Measurements from ENCODE around the gene SLC35D1.

Gene SLC35D1

GRCh38 chr1:67005068-67005467 lies 48.9 kb downstream of the SLC35D1 start:
- TF ChIP-seq CTCF (IDR thresholded peaks at IDR 0.05; ENCODE audit: low read depth, low read length): no peak
- DNase-seq (ENCODE audit: extremely low read depth, low read depth): no peak

GRCh38 chr1:67004176-67004575 lies 49.8 kb downstream of the SLC35D1 start:
- no peak for TF ChIP-seq CTCF (IDR thresholded peaks at IDR 0.05; ENCODE audit: low read depth, low read length)
- DNase-seq (ENCODE audit: extremely low read depth, low read depth): no peak

GRCh38 chr1:67001682-67002425 lies 52.1 kb downstream of the SLC35D1 start:
- no peak for DNase-seq (ENCODE audit: extremely low read depth, low read depth)
- TF ChIP-seq CTCF (IDR thresholded peaks at IDR 0.05; ENCODE audit: low read depth, low read length): no peak

- DNase-seq (ENCODE audit: extremely low read depth, low read depth): no peak
- no peak for TF ChIP-seq CTCF (IDR thresholded peaks at IDR 0.05; ENCODE audit: low read depth, low read length)
Observed at GRCh38 chr1:66999640-67000400, 54.1 kb downstream of the SLC35D1 start.

GRCh38 chr1:66998972-66999371 lies 55.0 kb downstream of the SLC35D1 start:
- no peak for TF ChIP-seq CTCF (IDR thresholded peaks at IDR 0.05; ENCODE audit: low read depth, low read length)
- DNase-seq (ENCODE audit: extremely low read depth, low read depth): no peak

GRCh38 chr1:66996018-66996682 lies 57.8 kb downstream of the SLC35D1 start:
- DNase-seq (ENCODE audit: extremely low read depth, low read depth): no peak
- TF ChIP-seq CTCF (IDR thresholded peaks at IDR 0.05; ENCODE audit: low read depth, low read length): peak; percentile 87

GRCh38 chr1:66993076-66993475 lies 60.9 kb downstream of the SLC35D1 start:
- no peak for DNase-seq (ENCODE audit: extremely low read depth, low read depth)
- TF ChIP-seq CTCF (IDR thresholded peaks at IDR 0.05; ENCODE audit: low read depth, low read length): no peak

All from AG09319 (cell line).